Gastrocnemius medialis (tissue), 4 donors: ENCODE results near the gene CHST15.

Experiments
- CTCF ChIP-seq, 5 experiments: fragments of 450-650 bp in 3 of 5; fragments of 200-600 bp in 2 of 5; sonication (generic) in 2 of 5; IDR thresholded peaks in 4 of 5; conservative IDR thresholded peaks in 1 of 5; 1 replicate in 4 of 5; 2 replicates in 1 of 5; pipeline ENCODE4 v1.5.1; 2016 to 2019; ENCODE audit warnings: antibody characterized with exemption in 5 of 5, mild to moderate bottlenecking in 3 of 5, moderate library complexity in 3 of 5
- POLR2A ChIP-seq, 2 donors: fragments of 450-650 bp; IDR thresholded peaks; one replicate each; pipeline ENCODE4 v1.6.1; 2017; ENCODE audit warnings: antibody characterized with exemption in 2 of 2, mild to moderate bottlenecking in 2 of 2, moderate library complexity in 2 of 2

DNA sequence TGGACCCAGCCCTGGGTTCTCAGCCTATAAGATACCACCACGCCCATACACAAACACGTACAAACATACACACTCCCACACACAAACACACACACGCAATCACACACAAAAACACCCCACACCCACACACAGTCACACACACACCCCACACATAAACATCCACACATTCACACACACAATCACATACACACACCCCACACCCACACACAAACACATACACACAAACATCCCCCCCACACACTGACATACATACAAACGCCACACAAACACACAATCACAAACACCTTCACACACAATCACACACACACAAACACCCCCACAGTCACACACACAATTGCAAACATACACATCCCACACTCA, 122.5 kb downstream of the CHST15 start:
- TF ChIP-seq CTCF (IDR thresholded peaks at IDR 0.05 in 4 of 5, conservative IDR thresholded peaks at IDR 0.05 in 1 of 5): no peak
- TF ChIP-seq POLR2A (IDR thresholded peaks at IDR 0.05): no peak
